AG10803 (cell line): ENCODE measurements around the gene PCSK2.
"Not testable (repeated sequence)": the region's sequence is repeated elsewhere in the genome, so short reads cannot be mapped to it uniquely, and the experiment has no call there.

Experiments used
- DNase-seq: peaks from one replicate; pipeline ENCODE4 v3.0.0; 2010; ENCODE audit warnings: low read depth
- H3K4me3 ChIP-seq: 2 replicates; pipeline ENCODE4 v1.5.1; 2011; ENCODE audit warnings: mild to moderate bottlenecking, low read length, control low read depth
- TF ChIP-seq, protein P1 (sequence below): conservative IDR thresholded peaks from 2 replicates; pipeline ENCODE4 v1.5.1; 2011; ENCODE audit warnings: mild to moderate bottlenecking, low read length, control low read depth, inconsistent platforms

The PCSK2 gene

GRCh38 chr20:17205084-17205813 lies 21.6 kb upstream of the PCSK2 start:
- DNase-seq = no peak

DNA sequence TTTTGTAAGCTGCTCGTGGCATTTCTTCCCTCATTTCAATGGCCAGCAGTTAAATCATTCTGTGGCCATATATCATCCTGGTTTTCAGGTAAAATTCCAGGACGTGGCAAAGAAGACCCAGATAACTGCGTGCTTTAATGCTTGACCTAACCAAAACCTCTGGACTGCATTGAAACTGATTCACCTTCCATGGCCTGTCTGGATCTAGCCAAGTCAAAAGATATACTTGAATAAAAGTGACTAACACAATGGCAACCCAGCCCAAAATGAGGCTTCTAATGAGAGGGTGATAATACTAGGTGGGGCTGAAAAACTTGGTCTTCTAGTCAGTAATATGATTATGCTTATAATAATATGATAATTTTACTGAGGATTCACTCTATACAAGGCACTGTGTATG lies 16.5 kb upstream of the PCSK2 start:
- H3K4me3 ChIP-seq = no peak overlapping the region
- TF ChIP-seq, protein P1, sequence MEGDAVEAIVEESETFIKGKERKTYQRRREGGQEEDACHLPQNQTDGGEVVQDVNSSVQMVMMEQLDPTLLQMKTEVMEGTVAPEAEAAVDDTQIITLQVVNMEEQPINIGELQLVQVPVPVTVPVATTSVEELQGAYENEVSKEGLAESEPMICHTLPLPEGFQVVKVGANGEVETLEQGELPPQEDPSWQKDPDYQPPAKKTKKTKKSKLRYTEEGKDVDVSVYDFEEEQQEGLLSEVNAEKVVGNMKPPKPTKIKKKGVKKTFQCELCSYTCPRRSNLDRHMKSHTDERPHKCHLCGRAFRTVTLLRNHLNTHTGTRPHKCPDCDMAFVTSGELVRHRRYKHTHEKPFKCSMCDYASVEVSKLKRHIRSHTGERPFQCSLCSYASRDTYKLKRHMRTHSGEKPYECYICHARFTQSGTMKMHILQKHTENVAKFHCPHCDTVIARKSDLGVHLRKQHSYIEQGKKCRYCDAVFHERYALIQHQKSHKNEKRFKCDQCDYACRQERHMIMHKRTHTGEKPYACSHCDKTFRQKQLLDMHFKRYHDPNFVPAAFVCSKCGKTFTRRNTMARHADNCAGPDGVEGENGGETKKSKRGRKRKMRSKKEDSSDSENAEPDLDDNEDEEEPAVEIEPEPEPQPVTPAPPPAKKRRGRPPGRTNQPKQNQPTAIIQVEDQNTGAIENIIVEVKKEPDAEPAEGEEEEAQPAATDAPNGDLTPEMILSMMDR = no peak
- no peak for DNase-seq

More at GRCh38 chr20:17205084-17205813, 21.6 kb upstream of the PCSK2 start:
- TF ChIP-seq, protein P1 = no peak
- no peak overlapping the region for H3K4me3 ChIP-seq

- no peak for DNase-seq
- H3K4me3 ChIP-seq = no peak overlapping the region
- TF ChIP-seq, protein P1 = no peak
Observed at GRCh38 chr20:17210983-17211382, 15.9 kb upstream of the PCSK2 start.

DNA sequence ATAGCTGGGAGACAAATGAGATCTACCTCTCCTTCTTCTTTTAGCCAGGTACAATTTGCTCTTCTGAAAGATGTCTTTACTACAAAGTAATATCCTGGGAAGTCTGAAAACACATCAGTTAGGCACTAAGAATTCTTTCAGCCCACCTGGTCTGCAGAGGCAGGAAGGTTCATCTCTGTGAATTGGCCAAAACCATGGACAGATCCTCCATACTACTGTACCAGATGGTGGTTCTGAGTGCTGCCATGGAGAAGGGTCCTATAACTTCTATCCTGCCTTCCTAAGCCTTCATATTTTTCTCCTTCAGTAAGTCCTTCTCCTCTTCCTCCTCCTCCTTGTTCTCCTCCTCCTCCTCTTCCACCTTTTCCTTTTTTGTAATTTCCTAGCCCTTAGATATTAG lies 11.7 kb upstream of the PCSK2 start:
- no peak overlapping the region for H3K4me3 ChIP-seq

GRCh38 chr20:17219856-17220255 lies 7.0 kb upstream of the PCSK2 start:
- not testable (repeated sequence) for DNase-seq

More for the DNA sequence above, 11.7 kb upstream of the PCSK2 start:
- DNase-seq = no peak
- TF ChIP-seq, protein P1 = no peak

GRCh38 chr20:17223553-17223952 lies 3.3 kb upstream of the PCSK2 start:
- no peak for DNase-seq
- H3K4me3 ChIP-seq = no peak overlapping the region
- TF ChIP-seq, protein P1 = no peak

More at GRCh38 chr20:17219856-17220255, 7.0 kb upstream of the PCSK2 start:
- H3K4me3 ChIP-seq = not testable (repeated sequence)

- H3K4me3 ChIP-seq = peak overlapping the region; percentile 51
- no peak for DNase-seq
- TF ChIP-seq, protein P1 = no peak
Observed at GRCh38 chr20:17225851-17226409, 910 bp upstream of the PCSK2 start.
